ENCODE results near the gene NMUR1. TPM values are rescaled to one million over a fixed set of nuclear protein-coding genes. Genes with fewer than 3 reads are reported as not detected.

Gene NMUR1
- total RNA-seq, 1 experiment from 2014 or later, result not detected

GRCh38 chr2:231503766-231504165 is 26.5 kb downstream of the NMUR1 start:
- TF ChIP-seq CTCF (IDR thresholded peaks at IDR 0.05; ENCODE audit: insufficient read depth in 1 of 2, low read depth in 1 of 2, low read length in 1 of 2, severe bottlenecking in 1 of 2, unreplicated experiment in 1 of 2), result no peak
- Mint-ChIP-seq H3K4me3 (ENCODE audit: unreplicated experiment) (no peak overlapping the region), H3K9me3 (ENCODE audit: unreplicated experiment) (no peaks in the 10 kb centered on the region), H3K36me3 (ENCODE audit: insufficient read depth, unreplicated experiment) (peaks cover 5% of the 10 kb centered on the region), H3K4me1 (ENCODE audit: low read depth, unreplicated experiment) (no peaks in the 10 kb centered on the region), H3K27ac (ENCODE audit: unreplicated experiment) (no peak overlapping the region), H3K27me3 (ENCODE audit: insufficient read depth, unreplicated experiment) (no peaks in the 10 kb centered on the region)
- Histone ChIP-seq H3K27me3 (replicated peaks; ENCODE audit: control insufficient read depth, insufficient read depth, low read length) (no peaks in the 10 kb centered on the region), H3K4me1 (no peaks in the 10 kb centered on the region), H3K9me3 (no peaks in the 10 kb centered on the region), H3K36me3 (ENCODE audit: control insufficient read depth, insufficient read depth, low read length) (no peaks in the 10 kb centered on the region), H3K4me3 (ENCODE audit: low read depth, low read length) (no peak overlapping the region)
- ChIA-PET POLR2A (no interaction called here), CTCF (no interaction called here)
- BruUV-seq (replicated peaks), result no TSS peak
- intact Hi-C loops (cut with micrococcal nuclease; ENCODE audit: unreplicated experiment), result no loop called here
- DNase-seq, result no peak

GRCh38 chr2:231502596-231502995 is 27.6 kb downstream of the NMUR1 start:
- no peak for DNase-seq
- no peaks in the 10 kb centered on the region for H3K9me3 Mint-ChIP-seq (ENCODE audit: unreplicated experiment)
- H3K4me3 Mint-ChIP-seq (ENCODE audit: unreplicated experiment), result no peak overlapping the region
- Histone ChIP-seq H3K4me1 (no peaks in the 10 kb centered on the region), H3K9me3 (no peaks in the 10 kb centered on the region), H3K27me3 (replicated peaks; ENCODE audit: control insufficient read depth, insufficient read depth, low read length) (no peaks in the 10 kb centered on the region), H3K4me3 (ENCODE audit: low read depth, low read length) (no peak overlapping the region), H3K36me3 (ENCODE audit: control insufficient read depth, insufficient read depth, low read length) (no peaks in the 10 kb centered on the region)
- no peak for TF ChIP-seq CTCF (IDR thresholded peaks at IDR 0.05; ENCODE audit: insufficient read depth in 1 of 2, low read depth in 1 of 2, low read length in 1 of 2, severe bottlenecking in 1 of 2, unreplicated experiment in 1 of 2)
- H3K36me3 Mint-ChIP-seq (ENCODE audit: insufficient read depth, unreplicated experiment), result peaks cover 5% of the 10 kb centered on the region
- no peaks in the 10 kb centered on the region for H3K4me1 Mint-ChIP-seq (ENCODE audit: low read depth, unreplicated experiment)
- intact Hi-C loops (cut with micrococcal nuclease; ENCODE audit: unreplicated experiment), result no loop called here
- BruUV-seq (replicated peaks), result no TSS peak
- ChIA-PET POLR2A (no interaction called here), CTCF (interaction anchor here (0.6 kb wide), 1 partner anchor 16 kb away, joined by 3 read pairs; no protein-coding TSS in a partner anchor)
- no peak overlapping the region for H3K27ac Mint-ChIP-seq (ENCODE audit: unreplicated experiment)
- no peaks in the 10 kb centered on the region for H3K27me3 Mint-ChIP-seq (ENCODE audit: insufficient read depth, unreplicated experiment)

GRCh38 chr2:231497651-231498050 is 32.6 kb downstream of the NMUR1 start:
- DNase-seq, result no peak
- Histone ChIP-seq H3K4me1 (no peaks in the 10 kb centered on the region), H3K4me3 (ENCODE audit: low read depth, low read length) (no peak overlapping the region), H3K27me3 (replicated peaks; ENCODE audit: control insufficient read depth, insufficient read depth, low read length) (no peaks in the 10 kb centered on the region), H3K36me3 (ENCODE audit: control insufficient read depth, insufficient read depth, low read length) (no peaks in the 10 kb centered on the region), H3K9me3 (no peaks in the 10 kb centered on the region)
- Mint-ChIP-seq H3K4me1 (ENCODE audit: low read depth, unreplicated experiment) (no peaks in the 10 kb centered on the region), H3K9me3 (ENCODE audit: unreplicated experiment) (no peaks in the 10 kb centered on the region), H3K36me3 (ENCODE audit: insufficient read depth, unreplicated experiment) (peaks cover 4% of the 10 kb centered on the region), H3K4me3 (ENCODE audit: unreplicated experiment) (no peak overlapping the region), H3K27me3 (ENCODE audit: insufficient read depth, unreplicated experiment) (no peaks in the 10 kb centered on the region), H3K27ac (ENCODE audit: unreplicated experiment) (no peak overlapping the region)
- intact Hi-C loops (cut with micrococcal nuclease; ENCODE audit: unreplicated experiment), result no loop called here
- POLR2A ChIA-PET, result no interaction called here
- TF ChIP-seq CTCF (IDR thresholded peaks at IDR 0.05; ENCODE audit: insufficient read depth in 1 of 2, low read depth in 1 of 2, low read length in 1 of 2, severe bottlenecking in 1 of 2, unreplicated experiment in 1 of 2), result no peak
- CTCF ChIA-PET, result no interaction called here
- BruUV-seq (replicated peaks), result no TSS peak
